GM20000 (cell line): ENCODE measurements around the gene EYA2.
"Not testable (repeated sequence)": the region's sequence is repeated elsewhere in the genome, so short reads cannot be mapped to it uniquely, and the experiment has no call there.

Experiments used
- DNase-seq: peaks from one replicate; pipeline ENCODE4 v3.0.0; 2012; ENCODE audit warnings: low spot score
- TF ChIP-seq, protein P1 (sequence below): IDR thresholded peaks from 2 replicates; pipeline ENCODE4 v1.5.1; 2012; ENCODE audit warnings: mild to moderate bottlenecking, control low read depth; ENCODE audit errors: extremely low read depth, missing control alignments

EYA2 gene

DNA sequence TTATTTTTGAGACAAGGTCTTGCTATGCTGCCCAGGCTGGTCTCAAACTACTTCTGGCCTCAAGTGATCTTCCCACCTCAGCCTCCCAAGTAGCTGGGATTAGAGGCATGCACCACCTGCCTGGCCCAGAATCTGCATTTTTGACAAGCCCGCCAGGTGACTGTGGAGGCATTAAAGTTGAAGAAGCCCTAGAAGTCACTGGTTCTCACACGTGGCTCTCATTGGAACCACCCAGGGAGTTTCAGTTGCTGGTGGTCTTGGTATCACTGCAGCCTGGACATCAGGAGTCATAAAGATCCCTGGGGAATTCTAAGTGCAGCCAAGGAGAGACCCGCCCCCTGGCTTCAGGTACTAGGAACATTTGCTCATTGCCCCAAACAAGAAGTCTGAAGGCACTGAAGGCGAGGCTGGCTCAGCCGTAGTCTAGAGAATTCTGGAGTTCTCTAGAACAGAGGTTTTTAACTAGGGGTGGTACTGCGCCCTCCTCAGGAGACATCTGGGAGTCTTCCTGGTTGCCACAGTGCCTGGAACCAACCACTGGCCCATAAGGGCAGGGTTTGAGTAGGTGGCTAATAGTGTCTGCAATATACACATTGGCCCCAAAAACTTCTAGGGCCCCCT is 279.1 kb downstream of the EYA2 start:
- DNase-seq = no peak
- TF ChIP-seq, protein P1, sequence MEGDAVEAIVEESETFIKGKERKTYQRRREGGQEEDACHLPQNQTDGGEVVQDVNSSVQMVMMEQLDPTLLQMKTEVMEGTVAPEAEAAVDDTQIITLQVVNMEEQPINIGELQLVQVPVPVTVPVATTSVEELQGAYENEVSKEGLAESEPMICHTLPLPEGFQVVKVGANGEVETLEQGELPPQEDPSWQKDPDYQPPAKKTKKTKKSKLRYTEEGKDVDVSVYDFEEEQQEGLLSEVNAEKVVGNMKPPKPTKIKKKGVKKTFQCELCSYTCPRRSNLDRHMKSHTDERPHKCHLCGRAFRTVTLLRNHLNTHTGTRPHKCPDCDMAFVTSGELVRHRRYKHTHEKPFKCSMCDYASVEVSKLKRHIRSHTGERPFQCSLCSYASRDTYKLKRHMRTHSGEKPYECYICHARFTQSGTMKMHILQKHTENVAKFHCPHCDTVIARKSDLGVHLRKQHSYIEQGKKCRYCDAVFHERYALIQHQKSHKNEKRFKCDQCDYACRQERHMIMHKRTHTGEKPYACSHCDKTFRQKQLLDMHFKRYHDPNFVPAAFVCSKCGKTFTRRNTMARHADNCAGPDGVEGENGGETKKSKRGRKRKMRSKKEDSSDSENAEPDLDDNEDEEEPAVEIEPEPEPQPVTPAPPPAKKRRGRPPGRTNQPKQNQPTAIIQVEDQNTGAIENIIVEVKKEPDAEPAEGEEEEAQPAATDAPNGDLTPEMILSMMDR = no peak

DNA sequence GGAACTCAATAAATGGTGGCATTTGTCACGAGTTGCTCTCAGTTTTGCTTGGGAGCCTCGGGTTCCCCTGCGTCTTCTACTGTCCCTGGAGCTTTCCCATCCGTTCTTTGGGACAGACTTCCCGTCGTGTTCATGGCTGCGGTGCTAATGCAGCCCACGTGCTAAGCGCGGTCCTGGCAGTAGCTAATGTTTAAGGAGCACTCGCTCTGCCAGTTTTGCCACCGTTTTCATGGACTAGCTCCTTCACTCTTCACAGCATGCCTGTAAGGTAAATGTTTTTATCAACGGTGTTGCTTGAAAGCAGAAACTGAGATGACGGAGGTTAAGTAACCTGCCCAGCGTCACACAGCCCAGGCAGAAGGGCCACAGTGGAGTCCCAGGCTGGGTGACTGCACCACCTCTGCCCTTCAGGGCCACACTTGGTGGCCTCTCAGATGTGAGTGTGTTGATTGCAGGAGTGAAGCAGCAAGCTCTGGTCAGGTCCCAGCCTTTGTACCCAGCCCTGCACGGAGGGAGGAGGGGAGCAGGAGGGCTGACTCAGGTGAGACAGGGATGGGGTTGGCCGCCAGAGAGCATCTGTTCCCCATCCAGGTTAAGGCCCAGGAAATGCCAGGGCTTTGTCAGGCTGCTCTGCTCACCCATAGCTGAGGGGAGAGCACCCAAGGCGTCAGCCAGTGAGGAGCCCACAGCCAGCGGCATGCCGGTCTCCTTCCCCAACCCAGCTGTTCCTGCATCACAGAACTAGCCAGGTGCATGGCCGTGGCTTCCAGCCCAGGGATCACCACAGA is 280.0 kb downstream of the EYA2 start:
- DNase-seq = no peak
- TF ChIP-seq, protein P1 = no peak

DNA sequence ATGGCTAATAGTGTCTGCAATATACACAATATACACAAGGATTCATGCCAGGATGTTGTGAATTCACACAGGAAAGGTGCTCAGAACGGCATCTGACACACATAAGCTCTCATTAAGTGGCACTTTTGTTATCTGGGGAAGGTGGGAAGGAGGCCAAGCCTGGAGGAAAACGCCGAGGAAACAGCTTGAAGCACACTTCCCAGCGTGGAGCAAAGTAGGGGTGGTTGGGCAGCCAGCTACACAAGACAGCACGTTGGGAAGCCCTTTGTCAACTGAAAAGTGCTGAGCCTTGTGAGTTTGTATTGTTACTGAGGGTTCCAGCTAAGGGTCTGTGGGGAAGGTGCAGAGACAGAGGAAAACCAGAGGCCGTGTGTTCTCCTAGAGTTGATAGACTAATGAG is 280.9 kb downstream of the EYA2 start:
- TF ChIP-seq, protein P1 = no peak
- DNase-seq = no peak

DNA sequence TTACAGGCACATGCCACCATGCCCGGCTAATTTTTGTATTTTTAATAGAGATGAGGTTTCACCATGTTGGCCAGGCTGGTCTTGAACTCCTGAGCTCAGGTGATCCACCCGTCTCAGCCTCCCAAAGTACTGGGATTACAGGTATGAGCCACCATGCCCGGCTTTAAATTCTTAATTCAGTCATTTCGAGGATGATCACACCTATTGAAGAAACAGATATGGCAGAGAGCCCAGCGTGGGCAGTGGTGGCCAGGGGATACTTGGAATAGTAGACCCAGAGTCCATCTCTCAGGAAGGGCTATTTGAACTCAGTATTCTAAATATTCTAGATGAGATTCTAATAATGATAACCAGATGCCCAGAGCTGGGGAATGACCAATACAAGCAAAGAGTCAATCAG is 281.6 kb downstream of the EYA2 start:
- not testable (repeated sequence) for DNase-seq

DNA sequence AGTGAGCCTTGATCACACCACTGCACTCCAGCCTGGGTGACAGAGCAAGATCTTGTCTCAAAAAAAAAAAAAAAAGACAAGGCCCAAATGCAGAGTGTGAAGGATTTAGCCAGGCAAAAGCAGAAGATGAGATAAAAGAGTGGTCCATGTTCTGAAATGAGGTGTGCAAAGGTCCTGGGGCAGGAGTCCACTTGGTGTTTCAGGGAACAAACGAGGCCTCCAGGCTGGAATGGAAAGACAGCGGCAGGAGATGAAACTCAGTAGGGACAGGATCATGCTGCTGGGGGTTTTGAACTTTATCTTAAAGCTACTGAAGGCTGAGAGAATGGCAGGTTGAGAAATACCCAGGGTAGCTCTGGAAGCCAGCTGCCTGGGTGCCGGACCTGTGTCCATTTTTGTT is 283.6 kb downstream of the EYA2 start:
- DNase-seq = no peak
- TF ChIP-seq, protein P1 = no peak

DNA sequence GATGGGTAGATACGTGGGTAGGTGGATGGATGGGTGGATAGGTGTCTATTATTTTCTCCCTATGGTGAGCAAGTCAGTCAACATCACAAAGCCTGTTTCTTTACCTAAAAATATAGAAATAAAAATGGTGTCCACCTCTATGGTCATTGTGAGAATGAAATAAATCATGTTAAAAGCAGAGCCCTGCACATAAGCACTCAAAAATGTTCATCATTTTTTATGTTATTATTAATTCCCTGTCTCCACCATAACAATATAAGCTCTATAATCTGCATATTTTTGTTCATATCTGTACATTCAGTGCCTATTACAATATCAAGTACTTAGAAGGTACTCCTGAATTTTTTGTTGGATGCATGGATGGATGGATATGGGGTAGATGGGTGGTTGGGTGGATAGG is 284.2 kb downstream of the EYA2 start:
- DNase-seq = no peak
- TF ChIP-seq, protein P1 = no peak

DNA sequence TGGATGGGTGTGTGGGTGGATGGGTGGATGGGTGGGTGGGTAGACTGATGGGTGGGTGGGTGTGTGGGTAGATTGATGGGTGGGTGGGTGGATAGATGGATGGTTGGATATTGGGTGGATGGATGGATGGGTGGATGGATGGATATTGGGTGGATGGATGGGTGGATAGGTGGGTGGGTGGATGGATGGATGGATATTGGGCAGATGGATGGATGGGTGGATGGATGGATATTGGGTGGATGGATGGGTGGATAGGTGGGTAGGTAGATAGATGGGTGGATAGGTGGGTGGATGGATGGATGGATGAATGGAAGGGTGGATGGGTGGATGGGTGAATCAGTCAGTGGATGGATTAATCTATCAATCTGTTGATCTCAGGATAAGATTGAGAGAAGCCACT is 284.6 kb downstream of the EYA2 start:
- TF ChIP-seq, protein P1 = no peak
- DNase-seq = no peak
